Measurements from ENCODE around the gene HLA-DPB1. TPM values are rescaled to one million over a fixed set of nuclear protein-coding genes. Genes with fewer than 3 reads are reported as not detected.

The HLA-DPB1 gene
- total RNA-seq, 1 experiment from 2014 or later: 18.3 TPM

GRCh38 chr6:33116417-33116816 lies 40.6 kb downstream of the HLA-DPB1 start:
- BruUV-seq (replicated peaks): no TSS peak
- H3K4me3 Mint-ChIP-seq (ENCODE audit: low read depth, unreplicated experiment): no peak overlapping the region
- no peak for DNase-seq
- peaks cover 92% of the 10 kb centered on the region for H3K27me3 Mint-ChIP-seq (ENCODE audit: unreplicated experiment)
- CTCF ChIA-PET: interaction anchor here (0.7 to 1.2 kb wide), 2 partner anchors 10 to 885 kb away, joined by 3 to 5 read pairs; no protein-coding TSS in a partner anchor
- no peaks in the 10 kb centered on the region for H3K36me3 Mint-ChIP-seq (ENCODE audit: insufficient read depth, unreplicated experiment)
- intact Hi-C loops (cut with micrococcal nuclease; ENCODE audit: unreplicated experiment): loop anchor here (5.0 kb wide), 1 partner anchor 46 kb away; no protein-coding TSS in a partner anchor
- no peak for TF ChIP-seq CTCF (IDR thresholded peaks at IDR 0.05; ENCODE audit: unreplicated experiment)
- H3K4me1 Mint-ChIP-seq (ENCODE audit: low read depth, unreplicated experiment): no peaks in the 10 kb centered on the region
- no peak overlapping the region for H3K27ac Mint-ChIP-seq (ENCODE audit: unreplicated experiment)
- H3K9me3 Mint-ChIP-seq (ENCODE audit: low read depth, unreplicated experiment): no peaks in the 10 kb centered on the region

- intact Hi-C loops (cut with micrococcal nuclease; ENCODE audit: unreplicated experiment): loop anchor here (5.0 kb wide), 1 partner anchor 45 kb away; no protein-coding TSS in a partner anchor
- peak overlapping the region; percentile 4 for H3K4me3 Mint-ChIP-seq (ENCODE audit: low read depth, unreplicated experiment)
- H3K27me3 Mint-ChIP-seq (ENCODE audit: unreplicated experiment): peaks cover 92% of the 10 kb centered on the region
- H3K9me3 Mint-ChIP-seq (ENCODE audit: low read depth, unreplicated experiment): no peaks in the 10 kb centered on the region
- TF ChIP-seq CTCF (IDR thresholded peaks at IDR 0.05; ENCODE audit: unreplicated experiment): no peak
- BruUV-seq (replicated peaks): no TSS peak
- H3K4me1 Mint-ChIP-seq (ENCODE audit: low read depth, unreplicated experiment): no peaks in the 10 kb centered on the region
- DNase-seq: peak; percentile 13
- H3K36me3 Mint-ChIP-seq (ENCODE audit: insufficient read depth, unreplicated experiment): no peaks in the 10 kb centered on the region
- CTCF ChIA-PET: interaction anchor here (1.2 kb wide), 1 partner anchor 9 kb away, joined by 5 read pairs; no protein-coding TSS in a partner anchor
- H3K27ac Mint-ChIP-seq (ENCODE audit: unreplicated experiment): no peak overlapping the region
These were observed 41.3 kb downstream of the HLA-DPB1 start for GRCh38 chr6:33116841-33117711.

- Mint-ChIP-seq H3K4me3 (ENCODE audit: low read depth, unreplicated experiment) (no peak overlapping the region), H3K4me1 (ENCODE audit: low read depth, unreplicated experiment) (no peaks in the 10 kb centered on the region), H3K27me3 (ENCODE audit: unreplicated experiment) (peaks cover 92% of the 10 kb centered on the region), H3K36me3 (ENCODE audit: insufficient read depth, unreplicated experiment) (no peaks in the 10 kb centered on the region), H3K9me3 (ENCODE audit: low read depth, unreplicated experiment) (no peaks in the 10 kb centered on the region), H3K27ac (ENCODE audit: unreplicated experiment) (no peak overlapping the region)
- CTCF ChIA-PET: interaction anchor here (1.2 kb wide), 1 partner anchor 8 kb away, joined by 5 read pairs; no protein-coding TSS in a partner anchor
- no peak for DNase-seq
- BruUV-seq (replicated peaks): no TSS peak
- intact Hi-C loops (cut with micrococcal nuclease; ENCODE audit: unreplicated experiment): loop anchor here (2.0 to 5.0 kb wide), 3 partner anchors 31 to 131 kb away; no protein-coding TSS in a partner anchor
- no peak for TF ChIP-seq CTCF (IDR thresholded peaks at IDR 0.05; ENCODE audit: unreplicated experiment)
These were observed 42.1 kb downstream of the HLA-DPB1 start for GRCh38 chr6:33117811-33118277.

GRCh38 chr6:33118525-33119123 lies 42.8 kb downstream of the HLA-DPB1 start:
- H3K4me3 Mint-ChIP-seq (ENCODE audit: low read depth, unreplicated experiment): no peak overlapping the region
- TF ChIP-seq CTCF (IDR thresholded peaks at IDR 0.05; ENCODE audit: unreplicated experiment): peak; percentile 86
- H3K27ac Mint-ChIP-seq (ENCODE audit: unreplicated experiment): no peak overlapping the region
- H3K4me1 Mint-ChIP-seq (ENCODE audit: low read depth, unreplicated experiment): no peaks in the 10 kb centered on the region
- peaks cover 90% of the 10 kb centered on the region for H3K27me3 Mint-ChIP-seq (ENCODE audit: unreplicated experiment)
- no TSS peak for BruUV-seq (replicated peaks)
- H3K36me3 Mint-ChIP-seq (ENCODE audit: insufficient read depth, unreplicated experiment): no peaks in the 10 kb centered on the region
- DNase-seq: peak; percentile 41
- CTCF ChIA-PET: interaction anchor here (0.5 kb wide), 1 partner anchor 26 kb away, joined by 3 read pairs; no protein-coding TSS in a partner anchor
- intact Hi-C loops (cut with micrococcal nuclease; ENCODE audit: unreplicated experiment): loop anchor here (2.0 to 5.0 kb wide), 3 partner anchors 30 to 130 kb away; no protein-coding TSS in a partner anchor
- peaks cover 4% of the 10 kb centered on the region for H3K9me3 Mint-ChIP-seq (ENCODE audit: low read depth, unreplicated experiment)
